OCI-LY7 (cell line): ENCODE data around the gene MYO7A. TPM values are rescaled to one million over a fixed set of nuclear protein-coding genes. Genes with fewer than 3 reads are reported as not detected.

Experiments used
- BruUV-seq: library from RNA; stranded (reverse); fragments of 400-500 nt; replicated peaks from 2 replicates; lab custom pipeline; 2021; lab: Mats Ljungman, UMichigan
- CTCF ChIA-PET: fragments of 300-600 bp; sonication (Branson Sonifier 250); formaldehyde crosslinking; loops from one replicate; lab custom pipeline; 2022; ENCODE audit warnings: antibody characterized with exemption; ENCODE audit not compliant: unreplicated experiment; lab: Charles Lee
- POLR2A ChIA-PET: fragments of 300-600 bp; sonication (Branson Sonifier 250); formaldehyde crosslinking; loops from one replicate; lab custom pipeline; 2022; ENCODE audit warnings: antibody characterized with exemption; lab: Charles Lee
- DNase-seq: peaks from one replicate; pipeline ENCODE4 v3.0.0-alpha.2; 2015; ENCODE audit warnings: low spot score
- H2AFZ ChIP-seq: fragments of 200-600 bp; sonication (generic), shearing (Covaris generic); 2 replicates; pipeline ENCODE4 v1.6.1; 2014; ENCODE audit warnings: mild to moderate bottlenecking, antibody characterized with exemption, low read length, moderate library complexity
- H3K27ac ChIP-seq: fragments of 200-600 bp; sonication (generic); 2 replicates; pipeline ENCODE4 v1.5.1; 2014; ENCODE audit warnings: mixed run types, low read depth, mild to moderate bottlenecking, moderate library complexity, low read length, inconsistent platforms; ENCODE audit not compliant: poor library complexity, severe bottlenecking
- H3K36me3 ChIP-seq: fragments of 200-600 bp; sonication (generic); 2 replicates; pipeline ENCODE4 v1.6.1; 2014; ENCODE audit warnings: mild to moderate bottlenecking, antibody characterized with exemption, low read length, moderate library complexity, mixed read lengths; ENCODE audit not compliant: insufficient read depth
- H3K4me1 ChIP-seq: fragments of 200-600 bp; sonication (generic); 2 replicates; pipeline ENCODE4 v1.5.1; 2014; ENCODE audit warnings: mild to moderate bottlenecking, low read length; ENCODE audit not compliant: insufficient read depth, poor library complexity, severe bottlenecking
- H3K4me2 ChIP-seq: fragments of 200-600 bp; sonication (generic); 2 replicates; pipeline ENCODE4 v1.6.1; 2014; ENCODE audit warnings: mild to moderate bottlenecking, low read length
- H3K4me3 ChIP-seq: fragments of 200-600 bp; sonication (generic); 2 replicates; pipeline ENCODE4 v1.5.1; 2014; ENCODE audit warnings: mild to moderate bottlenecking, low read depth, low read length; ENCODE audit not compliant: poor library complexity, severe bottlenecking
- H3K79me2 ChIP-seq: fragments of 200-600 bp; sonication (generic); 2 replicates; pipeline ENCODE4 v1.6.1; 2016; ENCODE audit warnings: low read depth, mild to moderate bottlenecking, low read length, moderate library complexity, mixed read lengths; ENCODE audit not compliant: insufficient read depth
- H3K9me2 ChIP-seq: fragments of 200-600 bp; sonication (generic); 2 replicates; pipeline ENCODE4 v1.6.1; 2016; ENCODE audit warnings: mild to moderate bottlenecking, low read length, mixed read lengths; ENCODE audit not compliant: insufficient read depth
- H3K9me3 ChIP-seq: fragments of 200-600 bp; sonication (generic); 2 replicates; pipeline ENCODE4 v1.6.1; 2014; ENCODE audit warnings: mild to moderate bottlenecking, mixed run types, low read length, mixed read lengths
- H4K20me1 ChIP-seq: fragments of 200-600 bp; sonication (generic); 2 replicates; pipeline ENCODE4 v1.6.1; 2014; ENCODE audit warnings: mild to moderate bottlenecking, antibody characterized with exemption, low read length, moderate library complexity, mixed read lengths; ENCODE audit not compliant: insufficient read depth
- EZH2phosphoT487 ChIP-seq: fragments of 200-600 bp; sonication (generic); IDR thresholded peaks from 2 replicates; pipeline ENCODE4 v1.6.1; 2018; ENCODE audit warnings: low read depth, borderline replicate concordance, mild to moderate bottlenecking, mixed run types, antibody characterized with exemption, low read length, moderate library complexity, mixed read lengths
- intact Hi-C: fragments of 100-400 bp; cut with micrococcal nuclease; formaldehyde crosslinking; loops from one replicate; pipeline ENCODE4 v1.10.0; 2022; ENCODE audit not compliant: unreplicated experiment
- total RNA-seq, 2 experiments: library from RNA; depleted of rRNA in 1 of 2; stranded (reverse); fragments of >200 nt in 1 of 2; shearing (Covaris generic) in 1 of 2; gene quantifications; 2 replicates each; pipeline ENCODE4 v1.2.3, GENCODE V29; 2014 to 2022
- TF ChIP-seq, protein P1 (sequence below): fragments of 200-600 bp; sonication (generic); conservative IDR thresholded peaks from 2 replicates; pipeline ENCODE4 v1.5.1; 2014; ENCODE audit warnings: mild to moderate bottlenecking, antibody characterized with exemption, low read length, moderate library complexity, mixed read lengths

The MYO7A gene
- total RNA-seq, 2 experiments from 2014 or later = not detected

- Histone ChIP-seq H3K9me2 (no peaks in the 10 kb centered on the region), H3K4me1 (no peaks in the 10 kb centered on the region), H3K79me2 (no peaks in the 10 kb centered on the region), H3K27ac (no peak overlapping the region), H3K9me3 (no peaks in the 10 kb centered on the region), H3K4me3 (no peak overlapping the region), H3K4me2 (no peak overlapping the region), H3K36me3 (no peaks in the 10 kb centered on the region), H2AFZ (no peak overlapping the region), H4K20me1 (no peaks in the 10 kb centered on the region)
- ChIA-PET POLR2A (no interaction called here), CTCF (no interaction called here)
- BruUV-seq = no TSS peak
- intact Hi-C loops = loop anchor here (2.0 kb wide), 1 partner anchor 143 kb away; no protein-coding TSS in a partner anchor
- TF ChIP-seq, protein P1, sequence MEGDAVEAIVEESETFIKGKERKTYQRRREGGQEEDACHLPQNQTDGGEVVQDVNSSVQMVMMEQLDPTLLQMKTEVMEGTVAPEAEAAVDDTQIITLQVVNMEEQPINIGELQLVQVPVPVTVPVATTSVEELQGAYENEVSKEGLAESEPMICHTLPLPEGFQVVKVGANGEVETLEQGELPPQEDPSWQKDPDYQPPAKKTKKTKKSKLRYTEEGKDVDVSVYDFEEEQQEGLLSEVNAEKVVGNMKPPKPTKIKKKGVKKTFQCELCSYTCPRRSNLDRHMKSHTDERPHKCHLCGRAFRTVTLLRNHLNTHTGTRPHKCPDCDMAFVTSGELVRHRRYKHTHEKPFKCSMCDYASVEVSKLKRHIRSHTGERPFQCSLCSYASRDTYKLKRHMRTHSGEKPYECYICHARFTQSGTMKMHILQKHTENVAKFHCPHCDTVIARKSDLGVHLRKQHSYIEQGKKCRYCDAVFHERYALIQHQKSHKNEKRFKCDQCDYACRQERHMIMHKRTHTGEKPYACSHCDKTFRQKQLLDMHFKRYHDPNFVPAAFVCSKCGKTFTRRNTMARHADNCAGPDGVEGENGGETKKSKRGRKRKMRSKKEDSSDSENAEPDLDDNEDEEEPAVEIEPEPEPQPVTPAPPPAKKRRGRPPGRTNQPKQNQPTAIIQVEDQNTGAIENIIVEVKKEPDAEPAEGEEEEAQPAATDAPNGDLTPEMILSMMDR = no peak
- TF ChIP-seq EZH2phosphoT487 = no peak
- no peak for DNase-seq
These were observed 61.7 kb downstream of the MYO7A start for GRCh38 chr11:77189588-77190210.

- BruUV-seq = no TSS peak
- no peak overlapping the region for H3K27ac ChIP-seq
- H4K20me1 ChIP-seq = no peaks in the 10 kb centered on the region
- H3K9me2 ChIP-seq = no peaks in the 10 kb centered on the region
- H3K4me1 ChIP-seq = no peaks in the 10 kb centered on the region
- no peaks in the 10 kb centered on the region for H3K36me3 ChIP-seq
- no peak for DNase-seq
- H3K4me3 ChIP-seq = no peak overlapping the region
- CTCF ChIA-PET = no interaction called here
- POLR2A ChIA-PET = no interaction called here
- no peaks in the 10 kb centered on the region for H3K9me3 ChIP-seq
- no peaks in the 10 kb centered on the region for H3K79me2 ChIP-seq
- intact Hi-C loops = no loop called here
- H3K4me2 ChIP-seq = no peak overlapping the region
- TF ChIP-seq, protein P1 = no peak
- no peak overlapping the region for H2AFZ ChIP-seq
These were observed 62.5 kb downstream of the MYO7A start for GRCh38 chr11:77190331-77191075.

- H3K4me1 ChIP-seq = no peaks in the 10 kb centered on the region
- ChIA-PET CTCF (no interaction called here), POLR2A (no interaction called here)
- H3K4me2 ChIP-seq = no peak overlapping the region
- no peaks in the 10 kb centered on the region for H4K20me1 ChIP-seq
- no peaks in the 10 kb centered on the region for H3K79me2 ChIP-seq
- no peak for DNase-seq
- no peaks in the 10 kb centered on the region for H3K9me2 ChIP-seq
- intact Hi-C loops = no loop called here
- no peaks in the 10 kb centered on the region for H3K9me3 ChIP-seq
- no peak overlapping the region for H3K27ac ChIP-seq
- no TSS peak for BruUV-seq
- no peaks in the 10 kb centered on the region for H3K36me3 ChIP-seq
- TF ChIP-seq EZH2phosphoT487 = no peak
- TF ChIP-seq, protein P1 = no peak
- no peak overlapping the region for H2AFZ ChIP-seq
- no peak overlapping the region for H3K4me3 ChIP-seq
These were observed 63.4 kb downstream of the MYO7A start for GRCh38 chr11:77191429-77191822.
